Mucosa of stomach (tissue), 1 donor: ENCODE results near the gene CIT.
"Not testable (repeated sequence)": the region's sequence is repeated elsewhere in the genome, so short reads cannot be mapped to it uniquely, and the experiment has no call there.

Experiments
- H3K27me3 ChIP-seq: one replicate; pipeline ENCODE4 v1.7.0; 2013; ENCODE audit warnings: mild to moderate bottlenecking, low read length; ENCODE audit not compliant: control insufficient read depth, insufficient read depth
- H3K36me3 ChIP-seq: one replicate; pipeline ENCODE4 v1.7.0; 2013; ENCODE audit warnings: low read length; ENCODE audit not compliant: control insufficient read depth, insufficient read depth
- H3K4me1 ChIP-seq: one replicate; pipeline ENCODE4 v1.7.0; 2013; ENCODE audit warnings: mild to moderate bottlenecking, low read length; ENCODE audit not compliant: control insufficient read depth, insufficient read depth
- H3K4me3 ChIP-seq: one replicate; pipeline ENCODE4 v1.7.0; 2013; ENCODE audit warnings: low read length
- H3K9ac ChIP-seq: one replicate; pipeline ENCODE4 v1.7.0; 2013; ENCODE audit warnings: mild to moderate bottlenecking, low read length, moderate library complexity
- H3K9me3 ChIP-seq: one replicate; pipeline ENCODE4 v1.7.0; 2013; ENCODE audit warnings: mild to moderate bottlenecking, low read length, moderate library complexity; ENCODE audit not compliant: control insufficient read depth
- donor health status: Pancreatic carcinoma.

CIT gene

DNA sequence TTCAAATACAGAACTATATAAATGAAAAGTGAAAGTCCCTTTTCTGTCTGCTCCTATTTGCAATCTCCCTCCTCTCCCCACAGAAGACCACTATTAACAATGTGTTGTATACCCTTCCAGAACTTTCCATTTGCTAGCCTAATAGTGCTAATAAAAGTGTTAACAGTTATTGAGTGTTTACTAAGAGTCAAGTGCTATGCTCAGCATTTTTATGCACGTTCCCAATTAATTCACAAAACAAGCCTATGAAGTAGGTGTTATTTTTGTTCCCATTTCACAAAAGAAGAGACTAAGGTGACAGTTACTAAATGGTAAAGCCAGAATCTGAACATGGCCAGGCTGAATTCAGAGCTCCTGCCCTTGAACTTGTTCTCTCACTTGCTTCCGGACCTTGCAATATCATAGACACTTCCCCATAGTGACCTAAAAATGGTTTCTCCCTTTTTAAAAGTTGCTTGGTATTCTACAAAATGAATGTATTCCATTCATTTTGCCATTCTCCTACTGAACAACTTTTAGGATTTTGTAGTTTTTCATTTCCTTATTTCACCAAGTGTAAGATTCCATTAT is 210.8 kb downstream of the CIT start:
- Histone ChIP-seq H3K27me3 (no peaks in the 10 kb centered on the region), H3K4me1 (peaks cover 22% of the 10 kb centered on the region), H3K9ac (no peak overlapping the region), H3K9me3 (no peaks in the 10 kb centered on the region), H3K36me3 (no peaks in the 10 kb centered on the region), H3K4me3 (no peak overlapping the region)

DNA sequence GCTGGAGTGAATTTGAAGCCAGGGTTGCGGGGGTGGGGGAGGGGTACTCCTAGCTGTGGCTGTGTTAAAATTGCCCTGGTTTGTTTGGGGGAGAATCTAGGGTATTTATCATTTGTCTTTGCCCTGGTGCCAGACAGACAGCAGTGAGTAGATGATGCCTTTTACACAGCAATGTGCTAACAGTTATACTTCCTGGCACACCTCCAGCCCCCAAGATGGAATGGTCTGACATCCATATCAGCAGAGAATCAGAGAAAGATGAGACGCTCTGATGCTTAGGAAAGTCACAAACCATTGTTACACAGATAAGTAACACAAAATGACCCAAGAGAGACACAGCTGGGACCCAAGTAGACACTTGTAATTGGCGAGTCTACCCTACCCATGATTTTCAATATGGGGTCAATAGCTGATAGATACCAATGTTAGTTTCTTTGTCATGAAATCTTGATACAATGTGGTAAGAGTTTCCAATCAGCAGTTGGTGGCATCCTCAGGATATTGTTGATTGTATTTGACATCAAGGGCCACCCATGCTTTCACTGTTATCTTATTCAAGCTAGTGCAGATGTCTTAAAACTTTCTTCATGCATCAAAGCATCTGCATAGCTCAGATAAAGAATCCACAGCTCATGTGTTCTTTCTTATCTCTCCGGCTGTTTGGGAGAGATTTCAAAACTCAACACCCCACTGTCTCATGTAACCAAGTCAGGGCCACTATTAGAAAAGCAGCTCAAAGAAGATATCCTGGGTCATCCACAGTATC is 211.8 kb downstream of the CIT start:
- H3K4me1 ChIP-seq, result peaks cover 15% of the 10 kb centered on the region
- H3K36me3 ChIP-seq, result no peaks in the 10 kb centered on the region
- no peaks in the 10 kb centered on the region for H3K9me3 ChIP-seq
- no peak overlapping the region for H3K4me3 ChIP-seq
- H3K9ac ChIP-seq, result no peak overlapping the region
- H3K27me3 ChIP-seq, result no peaks in the 10 kb centered on the region

- no peaks in the 10 kb centered on the region for H3K27me3 ChIP-seq
- no peaks in the 10 kb centered on the region for H3K36me3 ChIP-seq
- H3K9ac ChIP-seq, result no peak overlapping the region
- H3K4me3 ChIP-seq, result no peak overlapping the region
- peaks cover 8% of the 10 kb centered on the region for H3K4me1 ChIP-seq
- H3K9me3 ChIP-seq, result no peaks in the 10 kb centered on the region
Observed at GRCh38 chr12:119664642-119665041, 212.5 kb downstream of the CIT start.

GRCh38 chr12:119661882-119662281 is 215.2 kb downstream of the CIT start:
- Histone ChIP-seq H3K4me1 (no peaks in the 10 kb centered on the region), H3K9me3 (no peaks in the 10 kb centered on the region), H3K27me3 (no peaks in the 10 kb centered on the region), H3K4me3 (no peak overlapping the region), H3K36me3 (no peaks in the 10 kb centered on the region), H3K9ac (no peak overlapping the region)

DNA sequence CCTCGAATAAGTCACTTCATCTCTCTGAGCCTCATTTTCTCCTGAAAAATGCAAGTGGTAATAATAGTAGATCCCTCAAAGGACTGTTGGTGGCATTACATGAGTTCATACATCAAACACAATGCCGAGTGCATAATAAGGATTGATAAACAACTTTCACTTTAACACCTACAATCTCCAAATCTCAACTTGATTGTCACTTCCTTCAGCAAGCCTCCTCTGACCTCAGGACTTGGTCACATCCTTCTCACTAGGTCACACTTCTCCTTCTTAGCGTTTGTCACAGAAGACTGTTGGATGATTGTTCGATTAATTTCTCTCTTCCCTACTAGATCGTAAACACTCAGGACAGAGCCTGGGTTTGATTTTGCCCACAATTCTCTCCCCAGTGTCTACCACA is 217.0 kb downstream of the CIT start:
- H3K9ac ChIP-seq, result no peak overlapping the region
- H3K9me3 ChIP-seq, result no peaks in the 10 kb centered on the region
- no peak overlapping the region for H3K4me3 ChIP-seq
- H3K27me3 ChIP-seq, result no peaks in the 10 kb centered on the region
- H3K4me1 ChIP-seq, result no peaks in the 10 kb centered on the region
- H3K36me3 ChIP-seq, result no peaks in the 10 kb centered on the region

GRCh38 chr12:119659289-119659897 is 217.7 kb downstream of the CIT start:
- Histone ChIP-seq H3K9me3 (no peaks in the 10 kb centered on the region), H3K4me1 (no peaks in the 10 kb centered on the region), H3K27me3 (no peaks in the 10 kb centered on the region), H3K36me3 (no peaks in the 10 kb centered on the region), H3K9ac (no peak overlapping the region), H3K4me3 (no peak overlapping the region)

GRCh38 chr12:119658166-119658565 is 219.0 kb downstream of the CIT start:
- H3K9ac ChIP-seq, H3K4me3 ChIP-seq, H3K36me3 ChIP-seq, H3K27me3 ChIP-seq, H3K9me3 ChIP-seq, H3K4me1 ChIP-seq: not testable (repeated sequence)

- not testable (repeated sequence) for H3K4me1 ChIP-seq, H3K9me3 ChIP-seq
Observed at GRCh38 chr12:119657001-119657400, 220.1 kb downstream of the CIT start.

DNA sequence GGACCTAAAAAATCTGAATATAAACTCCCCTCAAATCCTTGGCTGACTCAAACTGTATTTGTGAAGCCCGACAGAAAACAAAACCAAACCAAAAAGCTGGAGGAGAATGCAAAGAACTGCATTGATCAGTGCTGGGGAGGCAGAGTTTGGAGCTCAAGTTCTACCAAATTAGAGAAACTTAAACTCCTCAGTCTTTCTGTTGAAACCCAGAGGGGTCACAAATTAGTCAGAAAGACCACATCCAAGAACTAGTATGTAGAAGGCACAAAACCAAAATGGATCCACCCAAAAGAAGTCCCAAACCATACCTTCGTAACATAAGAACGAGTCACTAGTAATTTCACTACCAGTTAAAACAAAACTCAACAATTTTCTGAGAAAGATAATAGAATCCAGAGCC is 224.5 kb downstream of the CIT start:
- no peaks in the 10 kb centered on the region for H3K36me3 ChIP-seq
- H3K27me3 ChIP-seq, result no peaks in the 10 kb centered on the region
- no peak overlapping the region for H3K4me3 ChIP-seq
- H3K9ac ChIP-seq, result no peak overlapping the region
- H3K9me3 ChIP-seq, result no peaks in the 10 kb centered on the region
- H3K4me1 ChIP-seq, result no peaks in the 10 kb centered on the region

More at GRCh38 chr12:119657001-119657400, 220.1 kb downstream of the CIT start:
- not testable (repeated sequence) for H3K9ac ChIP-seq, H3K36me3 ChIP-seq, H3K4me3 ChIP-seq, H3K27me3 ChIP-seq

DNA sequence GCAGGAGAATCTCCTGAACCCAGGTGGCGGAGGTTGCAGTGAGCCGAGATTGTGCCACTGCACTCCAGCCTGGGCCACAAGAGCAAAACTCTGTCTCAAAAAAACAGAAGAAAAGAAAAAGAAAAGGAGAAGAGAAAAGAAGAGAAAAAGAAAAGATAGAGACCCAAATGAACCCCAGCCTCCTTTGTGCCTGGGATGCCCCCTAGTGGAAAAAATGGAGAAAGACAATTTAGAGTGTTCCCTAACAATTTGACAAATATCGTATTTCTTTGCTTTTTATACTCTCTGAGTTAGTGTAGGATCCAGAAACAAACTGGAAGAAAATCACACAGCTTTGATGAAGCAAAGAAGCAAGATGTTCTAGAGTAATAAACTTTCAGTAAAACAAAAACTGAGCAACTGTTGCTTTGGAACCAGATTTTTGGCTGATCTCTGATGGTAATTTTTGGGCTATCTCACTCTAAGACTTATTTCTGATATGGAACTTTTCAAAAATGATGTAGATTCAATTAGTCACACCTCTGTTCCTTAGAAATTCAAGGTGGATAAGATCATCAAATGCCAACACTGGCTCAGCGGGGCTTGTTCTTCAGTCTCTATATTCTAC is 227.8 kb downstream of the CIT start:
- no peaks in the 10 kb centered on the region for H3K4me1 ChIP-seq
- no peaks in the 10 kb centered on the region for H3K27me3 ChIP-seq
- no peak overlapping the region for H3K9ac ChIP-seq
- H3K4me3 ChIP-seq, result no peak overlapping the region
- H3K9me3 ChIP-seq, result no peaks in the 10 kb centered on the region
- no peaks in the 10 kb centered on the region for H3K36me3 ChIP-seq

DNA sequence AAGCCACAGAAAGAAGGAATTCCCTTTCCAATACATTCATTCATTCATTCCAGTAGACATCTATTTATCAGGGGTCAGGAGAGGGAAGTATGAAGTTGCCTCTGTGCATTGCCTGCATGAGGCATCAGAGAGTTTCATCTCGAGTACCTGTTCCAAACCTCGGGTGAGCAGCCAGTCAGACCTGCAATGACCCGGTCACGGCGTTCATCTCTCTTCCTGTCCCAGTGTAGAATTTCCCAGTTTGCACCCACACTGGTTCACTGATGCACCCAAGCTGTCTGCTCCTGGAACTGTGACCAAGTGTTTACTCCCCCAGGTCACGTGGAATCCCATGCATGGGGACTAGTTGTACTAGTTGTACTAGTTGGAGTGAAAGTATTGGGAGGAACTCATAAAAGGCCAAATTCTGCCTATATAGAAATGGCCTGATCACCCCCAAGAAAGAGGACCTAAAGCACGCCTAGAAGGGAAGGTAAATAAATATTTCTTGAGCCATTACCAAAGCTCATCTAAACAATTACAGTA is 231.5 kb downstream of the CIT start:
- Histone ChIP-seq H3K9me3 (no peaks in the 10 kb centered on the region), H3K4me1 (no peaks in the 10 kb centered on the region), H3K4me3 (no peak overlapping the region), H3K27me3 (no peaks in the 10 kb centered on the region), H3K9ac (no peak overlapping the region), H3K36me3 (no peaks in the 10 kb centered on the region)

DNA sequence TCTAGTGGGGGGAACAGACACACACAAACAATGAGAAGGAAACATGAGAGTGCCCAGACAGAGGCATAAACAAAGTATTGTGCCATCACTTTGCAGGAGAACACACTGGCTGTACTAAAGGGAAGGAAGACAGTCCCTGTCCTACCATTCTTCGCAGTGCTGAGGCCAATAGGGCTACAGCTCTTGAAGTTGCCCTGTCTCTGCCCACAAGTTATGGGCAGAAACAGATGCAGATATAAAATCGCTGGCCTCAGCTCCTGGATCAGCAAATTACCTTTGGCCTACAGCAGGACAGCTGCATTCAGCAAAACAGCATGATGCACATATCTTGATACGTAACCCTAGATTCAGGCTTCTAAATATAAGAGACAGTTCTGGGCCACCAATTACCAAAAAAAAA is 232.2 kb downstream of the CIT start:
- Histone ChIP-seq H3K36me3 (no peaks in the 10 kb centered on the region), H3K9me3 (no peaks in the 10 kb centered on the region), H3K4me1 (no peaks in the 10 kb centered on the region), H3K9ac (no peak overlapping the region), H3K4me3 (no peak overlapping the region), H3K27me3 (no peaks in the 10 kb centered on the region)
